AG09309 (cell line): ENCODE measurements around the gene TRIM8.

Source experiments
- DNase-seq: peaks from one replicate; pipeline ENCODE4 v3.0.0-alpha.2; 2010; ENCODE audit warnings: low read depth
- H3K4me3 ChIP-seq: 2 replicates; pipeline ENCODE4 v1.5.1; 2011; ENCODE audit warnings: mild to moderate bottlenecking, low read depth, low read length, moderate library complexity; ENCODE audit not compliant: control insufficient read depth
- TF ChIP-seq, protein P1 (sequence below): IDR thresholded peaks from 2 replicates; pipeline ENCODE4 v1.5.1; 2011; ENCODE audit warnings: mild to moderate bottlenecking, low read depth, low read length, inconsistent platforms; ENCODE audit not compliant: insufficient read depth, control insufficient read depth; ENCODE audit errors: missing control alignments

TRIM8 gene

DNA sequence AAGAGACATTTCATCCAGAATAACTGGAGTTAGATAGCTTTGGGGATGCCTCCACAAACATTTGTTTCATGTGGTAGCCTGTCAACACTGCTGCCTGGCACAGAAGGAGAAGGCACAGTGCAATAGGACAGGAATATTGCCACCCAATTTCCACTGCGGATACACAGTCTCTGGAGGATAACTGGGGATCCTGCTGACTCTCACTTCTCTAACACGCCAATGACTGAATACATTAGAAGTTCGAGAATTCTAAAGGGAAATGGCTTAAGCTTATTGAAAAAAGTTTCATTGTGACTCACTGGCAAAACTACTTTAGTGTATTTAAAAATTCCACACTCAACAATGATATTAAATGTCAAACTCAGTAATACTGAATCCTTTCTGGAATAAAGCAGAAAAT is 57.0 kb downstream of the TRIM8 start:
- no peak for DNase-seq
- TF ChIP-seq, protein P1, sequence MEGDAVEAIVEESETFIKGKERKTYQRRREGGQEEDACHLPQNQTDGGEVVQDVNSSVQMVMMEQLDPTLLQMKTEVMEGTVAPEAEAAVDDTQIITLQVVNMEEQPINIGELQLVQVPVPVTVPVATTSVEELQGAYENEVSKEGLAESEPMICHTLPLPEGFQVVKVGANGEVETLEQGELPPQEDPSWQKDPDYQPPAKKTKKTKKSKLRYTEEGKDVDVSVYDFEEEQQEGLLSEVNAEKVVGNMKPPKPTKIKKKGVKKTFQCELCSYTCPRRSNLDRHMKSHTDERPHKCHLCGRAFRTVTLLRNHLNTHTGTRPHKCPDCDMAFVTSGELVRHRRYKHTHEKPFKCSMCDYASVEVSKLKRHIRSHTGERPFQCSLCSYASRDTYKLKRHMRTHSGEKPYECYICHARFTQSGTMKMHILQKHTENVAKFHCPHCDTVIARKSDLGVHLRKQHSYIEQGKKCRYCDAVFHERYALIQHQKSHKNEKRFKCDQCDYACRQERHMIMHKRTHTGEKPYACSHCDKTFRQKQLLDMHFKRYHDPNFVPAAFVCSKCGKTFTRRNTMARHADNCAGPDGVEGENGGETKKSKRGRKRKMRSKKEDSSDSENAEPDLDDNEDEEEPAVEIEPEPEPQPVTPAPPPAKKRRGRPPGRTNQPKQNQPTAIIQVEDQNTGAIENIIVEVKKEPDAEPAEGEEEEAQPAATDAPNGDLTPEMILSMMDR: no peak
- H3K4me3 ChIP-seq: no peak overlapping the region

DNA sequence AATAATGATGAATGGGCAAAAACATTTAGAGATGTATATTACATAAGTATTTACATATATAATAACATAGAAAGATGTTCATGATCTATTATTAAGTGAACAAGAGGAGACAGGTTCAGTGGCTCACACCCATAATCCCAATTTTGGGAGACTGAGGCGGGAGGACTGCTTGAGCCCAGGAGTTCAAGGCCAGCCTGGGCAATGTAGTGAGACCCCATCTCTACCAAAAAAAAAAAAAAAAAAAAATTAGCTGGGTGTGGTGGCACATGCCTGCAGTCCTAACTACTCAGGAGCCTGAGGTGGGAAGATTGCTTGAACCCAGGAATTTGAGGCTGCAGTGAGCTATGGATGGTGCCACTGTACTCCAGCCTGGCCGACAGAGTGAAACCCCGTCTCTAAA is 57.5 kb downstream of the TRIM8 start:
- H3K4me3 ChIP-seq: no peak overlapping the region
- TF ChIP-seq, protein P1: no peak
- DNase-seq: no peak

DNA sequence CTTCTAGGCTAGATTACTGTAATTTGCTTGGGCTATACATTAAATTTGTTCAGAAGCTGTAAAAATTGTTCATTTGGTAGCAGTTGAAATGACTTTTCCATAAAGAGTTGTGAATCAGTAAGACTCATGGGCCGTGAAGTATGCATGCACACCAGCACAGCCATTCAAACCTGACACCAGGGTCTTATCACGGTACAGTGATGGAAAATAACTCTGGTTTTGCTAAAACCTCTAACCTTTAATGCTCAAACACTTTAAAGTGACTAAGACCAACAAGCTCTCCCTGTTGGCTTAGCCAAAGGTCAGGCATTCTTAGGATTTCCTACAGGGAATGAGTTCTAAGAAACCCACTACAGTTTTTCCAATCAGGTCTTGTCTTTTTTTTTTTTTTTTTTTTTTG is 58.5 kb downstream of the TRIM8 start:
- no peak for DNase-seq
- H3K4me3 ChIP-seq: no peak overlapping the region
- TF ChIP-seq, protein P1: no peak

DNA sequence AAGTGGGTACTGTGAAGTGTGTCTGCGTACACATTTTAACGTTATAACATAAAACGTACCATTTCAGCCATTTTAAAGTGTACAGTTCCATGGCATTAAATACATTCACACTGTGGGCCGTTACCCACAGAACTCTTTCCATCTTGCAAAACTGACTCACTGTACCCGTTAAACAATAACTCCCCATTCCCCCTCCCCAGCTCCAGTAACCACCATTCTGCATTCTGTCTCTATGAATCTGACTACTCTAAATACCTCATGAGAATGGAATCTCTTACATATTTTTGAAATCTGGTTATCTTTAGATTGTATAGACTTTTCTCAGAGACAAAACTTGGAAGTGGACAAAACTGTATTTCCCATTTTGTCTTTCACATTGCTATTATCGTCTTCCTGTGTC is 60.6 kb downstream of the TRIM8 start:
- TF ChIP-seq, protein P1: no peak
- DNase-seq: no peak

DNA sequence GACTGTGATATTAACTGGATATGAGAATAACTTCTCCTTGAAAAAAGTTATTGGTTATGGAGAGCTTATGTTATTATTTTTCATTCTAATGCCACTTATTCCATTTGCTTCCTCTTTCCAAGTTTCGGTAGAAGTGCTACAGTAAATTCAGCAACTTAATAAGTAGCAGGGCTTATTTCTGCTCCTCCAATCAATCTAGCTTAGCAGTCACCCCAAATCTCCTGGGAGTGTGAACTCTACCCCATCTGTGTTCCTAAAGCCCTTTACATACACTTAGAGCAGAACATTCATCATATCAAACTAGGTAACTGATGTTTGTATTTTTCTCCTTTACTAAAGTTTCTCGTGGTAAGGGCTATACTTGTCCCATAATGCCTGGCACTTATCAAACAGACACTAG is 61.3 kb downstream of the TRIM8 start:
- no peak for DNase-seq
- no peak overlapping the region for H3K4me3 ChIP-seq
- TF ChIP-seq, protein P1: no peak

More for the DNA sequence above, 60.6 kb downstream of the TRIM8 start:
- H3K4me3 ChIP-seq: no peak overlapping the region
